GM12865 (cell line): Measurements from ENCODE around the gene ELOVL2.

ENCODE experiments used
- DNase-seq: peaks from one replicate; pipeline ENCODE4 v3.0.0; 2010; ENCODE audit warnings: low read depth
- H3K4me3 ChIP-seq: 2 replicates; pipeline ENCODE4 v1.5.1; 2011; ENCODE audit warnings: mild to moderate bottlenecking, low read depth, low read length, control low read depth
- CTCF ChIP-seq: IDR thresholded peaks from 2 replicates; pipeline ENCODE4 v1.5.1; 2011; ENCODE audit warnings: low read length, control low read depth, low read depth, inconsistent platforms; ENCODE audit not compliant: insufficient read depth; ENCODE audit errors: missing control alignments

The ELOVL2 gene

GRCh38 chr6:11043378-11043960 lies 636 bp downstream of the ELOVL2 start:
- peak; percentile 24 for DNase-seq
- no peak for TF ChIP-seq CTCF
- peak overlapping the region; percentile 3; the same call in 1 of the 2 replicates for H3K4me3 ChIP-seq

- no peak for TF ChIP-seq CTCF
- no peak for DNase-seq
- no peak overlapping the region for H3K4me3 ChIP-seq
Observed at GRCh38 chr6:11042750-11043377, 1.2 kb downstream of the ELOVL2 start.

- no peak for DNase-seq
- H3K4me3 ChIP-seq = no peak overlapping the region
- TF ChIP-seq CTCF = no peak
Observed at GRCh38 chr6:11042025-11042749, 1.9 kb downstream of the ELOVL2 start.

- TF ChIP-seq CTCF = no peak
- no peak for DNase-seq
- H3K4me3 ChIP-seq = no peak overlapping the region
Observed at GRCh38 chr6:11040134-11040533, 4.0 kb downstream of the ELOVL2 start.

- TF ChIP-seq CTCF = no peak
- no peak overlapping the region for H3K4me3 ChIP-seq
- no peak for DNase-seq
Observed at GRCh38 chr6:11039040-11039439, 5.1 kb downstream of the ELOVL2 start.

GRCh38 chr6:11036977-11037430 lies 7.1 kb downstream of the ELOVL2 start:
- no peak for DNase-seq
- no peak overlapping the region for H3K4me3 ChIP-seq
- no peak for TF ChIP-seq CTCF
